Measurements from ENCODE around the gene LOXL3.

Gene LOXL3

DNA sequence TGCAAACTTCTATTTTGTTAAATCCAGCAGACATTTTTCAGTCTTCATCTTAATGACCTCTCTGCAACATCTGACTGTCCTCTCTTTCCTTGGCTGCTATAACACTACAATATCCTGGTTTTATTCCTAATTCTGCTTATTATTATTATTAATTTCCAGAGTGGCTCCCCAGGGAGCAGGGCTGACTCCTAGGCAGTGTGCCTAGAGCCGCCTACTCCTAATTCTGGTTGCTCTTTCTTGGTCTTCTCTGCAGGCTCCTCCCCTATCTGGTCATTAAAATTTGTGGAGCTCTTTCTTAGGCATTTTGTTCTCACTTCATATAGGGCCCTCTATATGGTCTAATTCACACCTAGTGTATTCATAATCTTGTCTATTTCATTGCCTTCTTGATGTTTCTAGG lies 10.8 kb downstream of the LOXL3 start:
- H3K36me3 ChIP-seq (ENCODE audit: control insufficient read depth, insufficient read depth, low read length): no peaks in the 10 kb centered on the region
- no peak overlapping the region for H3K9ac ChIP-seq
- H3K79me2 ChIP-seq: no peaks in the 10 kb centered on the region
- TF ChIP-seq, protein P1, sequence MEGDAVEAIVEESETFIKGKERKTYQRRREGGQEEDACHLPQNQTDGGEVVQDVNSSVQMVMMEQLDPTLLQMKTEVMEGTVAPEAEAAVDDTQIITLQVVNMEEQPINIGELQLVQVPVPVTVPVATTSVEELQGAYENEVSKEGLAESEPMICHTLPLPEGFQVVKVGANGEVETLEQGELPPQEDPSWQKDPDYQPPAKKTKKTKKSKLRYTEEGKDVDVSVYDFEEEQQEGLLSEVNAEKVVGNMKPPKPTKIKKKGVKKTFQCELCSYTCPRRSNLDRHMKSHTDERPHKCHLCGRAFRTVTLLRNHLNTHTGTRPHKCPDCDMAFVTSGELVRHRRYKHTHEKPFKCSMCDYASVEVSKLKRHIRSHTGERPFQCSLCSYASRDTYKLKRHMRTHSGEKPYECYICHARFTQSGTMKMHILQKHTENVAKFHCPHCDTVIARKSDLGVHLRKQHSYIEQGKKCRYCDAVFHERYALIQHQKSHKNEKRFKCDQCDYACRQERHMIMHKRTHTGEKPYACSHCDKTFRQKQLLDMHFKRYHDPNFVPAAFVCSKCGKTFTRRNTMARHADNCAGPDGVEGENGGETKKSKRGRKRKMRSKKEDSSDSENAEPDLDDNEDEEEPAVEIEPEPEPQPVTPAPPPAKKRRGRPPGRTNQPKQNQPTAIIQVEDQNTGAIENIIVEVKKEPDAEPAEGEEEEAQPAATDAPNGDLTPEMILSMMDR (IDR thresholded peaks at IDR 0.05): no peak
- no peaks in the 10 kb centered on the region for H3K27me3 ChIP-seq (ENCODE audit: control insufficient read depth, insufficient read depth, low read length)
- no peak overlapping the region for H2AFZ ChIP-seq
- no peak overlapping the region for H3K4me3 ChIP-seq (ENCODE audit: low read depth, low read length)
- H3K4me2 ChIP-seq (ENCODE audit: low read length): no peak overlapping the region
- no peaks in the 10 kb centered on the region for H3K9me3 ChIP-seq (ENCODE audit: control insufficient read depth, low read length)
- H3K4me1 ChIP-seq: no peaks in the 10 kb centered on the region
- H3K27ac ChIP-seq: no peak overlapping the region

- no peak overlapping the region for H3K27ac ChIP-seq
- H3K79me2 ChIP-seq: no peaks in the 10 kb centered on the region
- H3K4me2 ChIP-seq (ENCODE audit: low read length): no peak overlapping the region
- H2AFZ ChIP-seq: no peak overlapping the region
- H3K9me3 ChIP-seq (ENCODE audit: control insufficient read depth, low read length): no peaks in the 10 kb centered on the region
- no peaks in the 10 kb centered on the region for H3K36me3 ChIP-seq (ENCODE audit: control insufficient read depth, insufficient read depth, low read length)
- H3K4me3 ChIP-seq (ENCODE audit: low read depth, low read length): no peak overlapping the region
- TF ChIP-seq, protein P1 (IDR thresholded peaks at IDR 0.05): no peak
- no peak overlapping the region for H3K9ac ChIP-seq
- no peaks in the 10 kb centered on the region for H3K27me3 ChIP-seq (ENCODE audit: control insufficient read depth, insufficient read depth, low read length)
- no peaks in the 10 kb centered on the region for H3K4me1 ChIP-seq
Measured at GRCh38 chr2:74540291-74540690, 13.5 kb downstream of the LOXL3 start.

DNA sequence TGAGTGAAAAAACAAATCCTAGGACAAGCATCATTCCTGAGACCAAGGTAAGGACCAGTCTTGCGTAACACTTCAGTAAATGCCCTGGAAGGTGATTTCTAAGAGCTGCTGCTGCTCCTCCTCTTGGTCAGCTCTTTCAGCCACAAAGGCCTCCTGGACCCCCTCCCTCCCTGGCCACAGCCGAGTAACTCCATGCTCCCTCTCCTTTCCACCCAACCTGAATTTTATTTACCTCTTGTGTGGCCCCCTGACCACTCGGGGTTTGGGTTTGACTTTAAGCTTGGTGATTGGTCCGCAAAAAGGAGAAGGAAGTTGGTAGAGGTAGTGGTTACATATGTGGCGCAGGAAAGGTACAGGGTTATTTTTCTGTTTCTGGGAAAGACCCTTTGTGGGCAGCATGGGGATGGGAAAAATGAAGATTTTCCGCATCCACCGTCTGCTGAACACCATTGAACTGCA lies 14.8 kb downstream of the LOXL3 start:
- H3K27me3 ChIP-seq (ENCODE audit: control insufficient read depth, insufficient read depth, low read length): no peaks in the 10 kb centered on the region
- no peak overlapping the region for H3K27ac ChIP-seq
- no peak overlapping the region for H3K4me2 ChIP-seq (ENCODE audit: low read length)
- TF ChIP-seq, protein P1 (IDR thresholded peaks at IDR 0.05): no peak
- H3K9me3 ChIP-seq (ENCODE audit: control insufficient read depth, low read length): no peaks in the 10 kb centered on the region
- no peaks in the 10 kb centered on the region for H3K79me2 ChIP-seq
- H3K4me3 ChIP-seq (ENCODE audit: low read depth, low read length): no peak overlapping the region
- no peaks in the 10 kb centered on the region for H3K36me3 ChIP-seq (ENCODE audit: control insufficient read depth, insufficient read depth, low read length)
- no peaks in the 10 kb centered on the region for H3K4me1 ChIP-seq
- no peak overlapping the region for H2AFZ ChIP-seq
- H3K9ac ChIP-seq: no peak overlapping the region

DNA sequence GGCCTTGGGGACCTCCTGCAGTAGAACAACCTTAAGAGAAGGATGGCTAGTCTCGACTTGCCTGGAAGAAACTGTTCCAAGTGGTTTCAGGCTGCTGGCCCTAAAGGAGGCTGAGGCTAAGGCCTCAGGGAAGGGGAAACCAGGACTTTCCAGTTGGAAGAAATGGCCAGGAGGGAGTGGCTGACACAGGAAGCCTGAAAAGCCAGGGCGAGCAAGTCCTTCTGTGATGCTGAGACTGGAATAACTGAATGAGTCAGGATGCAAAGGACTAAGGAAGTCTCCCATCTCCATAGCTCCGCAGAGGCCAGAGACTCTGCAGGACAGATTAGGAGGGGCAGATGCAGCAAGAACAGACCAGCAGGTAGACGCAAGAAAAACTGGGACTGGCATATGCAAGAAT lies 16.6 kb downstream of the LOXL3 start:
- no peaks in the 10 kb centered on the region for H3K27me3 ChIP-seq (ENCODE audit: control insufficient read depth, insufficient read depth, low read length)
- H3K27ac ChIP-seq: no peak overlapping the region
- H3K79me2 ChIP-seq: no peaks in the 10 kb centered on the region
- no peak overlapping the region for H3K4me3 ChIP-seq (ENCODE audit: low read depth, low read length)
- H3K9me3 ChIP-seq (ENCODE audit: control insufficient read depth, low read length): no peaks in the 10 kb centered on the region
- no peak overlapping the region for H3K4me2 ChIP-seq (ENCODE audit: low read length)
- no peaks in the 10 kb centered on the region for H3K36me3 ChIP-seq (ENCODE audit: control insufficient read depth, insufficient read depth, low read length)
- no peak overlapping the region for H2AFZ ChIP-seq
- H3K9ac ChIP-seq: no peak overlapping the region
- no peaks in the 10 kb centered on the region for H3K4me1 ChIP-seq
- TF ChIP-seq, protein P1 (IDR thresholded peaks at IDR 0.05): no peak

GRCh38 chr2:74536166-74536950 lies 17.4 kb downstream of the LOXL3 start:
- no peak overlapping the region for H3K4me2 ChIP-seq (ENCODE audit: low read length)
- H3K36me3 ChIP-seq (ENCODE audit: control insufficient read depth, insufficient read depth, low read length): no peaks in the 10 kb centered on the region
- TF ChIP-seq, protein P1 (IDR thresholded peaks at IDR 0.05): no peak

More at GRCh38 chr2:74536166-74536950, 17.4 kb downstream of the LOXL3 start:
- Histone ChIP-seq H3K4me3 (ENCODE audit: low read depth, low read length) (no peak overlapping the region), H3K79me2 (no peaks in the 10 kb centered on the region), H2AFZ (no peak overlapping the region), H3K9ac (no peak overlapping the region), H3K4me1 (no peaks in the 10 kb centered on the region), H3K27ac (no peak overlapping the region), H3K27me3 (ENCODE audit: control insufficient read depth, insufficient read depth, low read length) (no peaks in the 10 kb centered on the region), H3K9me3 (ENCODE audit: control insufficient read depth, low read length) (no peaks in the 10 kb centered on the region)

Data from parathyroid adenoma (tissue), 2 donors.